Measurements from ENCODE around the gene IZUMO1.
A peak's percentile ranks its signal among the peaks of the same experiment; 100 is the strongest.

IZUMO1 gene

DNA sequence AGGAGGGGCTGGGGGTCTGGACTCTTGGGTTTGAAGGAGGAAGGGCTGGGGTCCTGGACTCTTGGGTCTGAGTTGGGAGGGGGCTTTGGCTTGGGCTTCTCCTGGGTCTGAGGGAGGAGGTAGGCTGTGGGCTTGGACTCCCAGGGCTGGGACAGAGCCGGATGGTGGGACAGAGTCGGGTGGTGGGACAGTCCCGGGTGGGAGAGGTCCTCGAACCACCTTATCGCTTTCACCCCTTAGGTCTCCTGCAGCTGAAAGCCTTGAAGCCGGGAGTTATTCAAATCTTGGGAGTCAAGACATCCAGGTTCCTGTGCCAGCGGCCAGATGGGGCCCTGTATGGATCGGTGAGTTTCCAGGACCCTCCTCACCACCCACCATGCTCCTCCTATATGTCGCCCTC lies 10.0 kb upstream of the IZUMO1 start:
- no peak for DNase-seq

DNA sequence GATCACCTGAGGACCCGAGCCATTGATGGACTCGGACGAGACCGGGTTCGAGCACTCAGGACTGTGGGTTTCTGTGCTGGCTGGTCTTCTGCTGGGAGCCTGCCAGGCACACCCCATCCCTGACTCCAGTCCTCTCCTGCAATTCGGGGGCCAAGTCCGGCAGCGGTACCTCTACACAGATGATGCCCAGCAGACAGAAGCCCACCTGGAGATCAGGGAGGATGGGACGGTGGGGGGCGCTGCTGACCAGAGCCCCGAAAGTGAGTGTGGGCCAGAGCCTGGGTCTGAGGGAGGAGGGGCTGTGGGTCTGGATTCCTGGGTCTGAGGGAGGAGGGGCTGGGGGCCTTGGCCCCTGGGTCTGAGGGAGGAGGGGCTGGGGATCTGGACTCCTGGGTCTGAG lies 9.5 kb upstream of the IZUMO1 start:
- no peak for DNase-seq

DNA sequence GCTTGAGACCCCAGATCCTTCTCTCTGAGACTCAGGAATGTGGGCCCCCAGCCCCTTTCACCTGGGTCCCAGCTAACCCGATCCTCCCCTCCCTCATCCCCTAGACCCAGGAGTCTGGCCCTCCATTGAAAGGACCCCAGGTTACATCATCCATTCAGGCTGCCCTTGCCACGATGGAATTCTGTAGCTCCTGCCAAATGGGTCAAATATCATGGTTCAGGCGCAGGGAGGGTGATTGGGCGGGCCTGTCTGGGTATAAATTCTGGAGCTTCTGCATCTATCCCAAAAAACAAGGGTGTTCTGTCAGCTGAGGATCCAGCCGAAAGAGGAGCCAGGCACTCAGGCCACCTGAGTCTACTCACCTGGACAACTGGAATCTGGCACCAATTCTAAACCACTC lies 9.1 kb upstream of the IZUMO1 start:
- no peak for DNase-seq

DNA sequence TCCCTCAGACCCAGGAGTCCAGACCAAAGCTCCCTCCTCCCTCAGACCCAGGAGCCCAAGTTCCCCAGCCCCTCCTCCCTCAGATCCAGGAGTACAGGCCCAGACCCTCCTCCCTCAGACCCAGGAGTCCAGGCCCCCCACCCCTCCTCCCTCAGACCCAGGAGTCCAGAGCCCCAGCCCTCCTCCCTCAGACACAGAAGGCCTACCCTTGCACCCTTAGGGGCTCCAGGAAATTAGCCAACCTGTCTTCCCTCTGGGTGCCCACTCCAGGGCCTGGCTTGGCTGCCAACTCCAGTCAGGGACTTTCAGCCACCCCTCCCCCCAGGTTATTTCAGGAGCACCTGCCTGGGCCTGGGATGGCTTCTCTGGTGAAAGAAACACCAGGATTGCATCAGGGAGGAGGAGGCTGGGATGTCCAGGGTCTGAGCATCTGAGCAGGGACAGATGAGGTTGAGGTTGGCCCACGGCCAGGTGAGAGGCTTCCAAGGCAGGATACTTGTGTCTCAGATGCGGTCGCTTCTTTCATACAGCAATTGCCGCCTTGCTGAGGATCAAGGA lies 8.5 kb upstream of the IZUMO1 start, which contains the start of gene FGF21:
Gene FGF21, plus strand, starts transcription at position 441 of the 558 bp plus-strand sequence. CDS start 713 bp downstream, outside the sequence.
- DNase-seq, result peak in 1 of 2 experiments; percentile 18

DNA sequence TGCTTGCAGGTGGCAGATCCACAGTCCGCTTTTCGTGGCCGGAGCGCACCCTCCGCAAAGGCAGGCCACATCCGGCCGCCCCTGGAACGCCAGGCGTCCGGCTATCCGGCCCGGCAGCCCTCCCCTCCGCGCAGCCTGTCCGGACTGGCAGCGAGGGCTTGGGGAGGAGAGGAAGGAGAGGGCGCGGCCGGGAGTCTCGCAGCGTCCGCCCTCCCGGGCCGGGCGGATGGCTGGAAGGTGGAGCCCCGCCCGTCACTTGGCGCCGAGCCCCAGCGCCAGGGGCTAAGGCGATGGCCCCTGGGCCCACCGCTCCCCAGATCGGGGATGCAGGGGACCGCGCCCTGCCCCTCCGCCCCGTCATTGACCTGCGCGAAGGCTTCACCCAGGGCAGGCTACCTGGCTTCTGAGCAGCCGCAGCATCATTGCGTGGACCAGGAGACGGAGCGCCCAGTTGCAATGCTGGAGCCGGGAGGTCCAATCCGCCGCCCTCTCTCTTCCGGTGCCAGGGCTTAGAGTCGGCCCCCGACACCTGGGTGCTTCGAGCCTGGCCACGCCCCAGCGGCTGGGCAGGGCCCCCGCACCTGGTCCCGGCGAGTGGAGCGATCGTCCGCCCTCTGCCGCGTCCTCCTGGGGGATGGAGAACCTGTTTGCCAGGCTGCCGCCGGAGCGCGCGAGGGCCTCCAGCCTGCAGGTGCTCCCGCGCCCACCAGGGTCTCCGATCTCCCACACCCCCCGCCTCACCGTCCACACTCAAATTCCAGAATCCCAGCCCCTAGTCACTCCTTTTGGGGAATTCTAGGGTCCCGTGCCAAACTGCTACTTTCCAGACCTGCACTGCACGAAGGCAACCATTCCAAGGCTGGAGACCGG lies 6.0 kb upstream of the IZUMO1 start, which contains the start of gene FUT1:
Gene FUT1, minus strand, starts transcription at position 146 of the 870 bp plus-strand sequence. CDS start 1,360 bp downstream, outside the sequence.
- DNase-seq, result peak; percentile 92 to 98

DNA sequence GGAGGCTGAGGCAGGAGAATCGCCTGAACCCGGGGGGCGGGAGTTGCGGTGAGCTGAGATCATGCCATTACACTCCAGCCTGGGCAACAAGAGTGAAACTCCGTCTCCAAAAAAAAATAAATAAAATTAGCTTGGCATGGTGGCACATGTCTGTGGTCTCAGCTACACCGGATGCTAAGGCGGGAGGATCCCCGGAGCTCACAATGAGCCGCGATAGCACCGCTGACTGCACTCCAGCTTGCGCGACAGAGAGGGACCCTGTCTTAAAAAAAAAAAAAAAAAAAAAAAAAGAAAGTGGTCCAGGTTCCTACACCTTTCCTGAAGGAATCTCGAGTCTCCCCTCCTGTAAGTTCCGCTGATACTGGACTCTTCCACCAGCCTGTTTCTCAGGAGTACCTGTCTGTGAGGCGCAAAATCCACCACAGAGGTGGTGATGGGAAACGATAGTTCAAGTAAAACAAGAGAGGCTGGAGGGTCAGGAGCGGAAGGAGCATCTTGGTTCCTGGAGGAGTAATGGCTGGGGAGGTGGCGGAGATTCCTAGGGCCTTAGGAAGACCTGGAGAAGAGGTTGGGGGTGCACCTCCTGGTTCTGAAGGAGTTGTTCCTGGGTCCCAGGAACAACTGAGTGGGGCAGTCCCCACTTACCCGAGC lies 5.3 kb upstream of the IZUMO1 start:
- DNase-seq, result peak in 1 of 2 experiments; percentile 38

DNA sequence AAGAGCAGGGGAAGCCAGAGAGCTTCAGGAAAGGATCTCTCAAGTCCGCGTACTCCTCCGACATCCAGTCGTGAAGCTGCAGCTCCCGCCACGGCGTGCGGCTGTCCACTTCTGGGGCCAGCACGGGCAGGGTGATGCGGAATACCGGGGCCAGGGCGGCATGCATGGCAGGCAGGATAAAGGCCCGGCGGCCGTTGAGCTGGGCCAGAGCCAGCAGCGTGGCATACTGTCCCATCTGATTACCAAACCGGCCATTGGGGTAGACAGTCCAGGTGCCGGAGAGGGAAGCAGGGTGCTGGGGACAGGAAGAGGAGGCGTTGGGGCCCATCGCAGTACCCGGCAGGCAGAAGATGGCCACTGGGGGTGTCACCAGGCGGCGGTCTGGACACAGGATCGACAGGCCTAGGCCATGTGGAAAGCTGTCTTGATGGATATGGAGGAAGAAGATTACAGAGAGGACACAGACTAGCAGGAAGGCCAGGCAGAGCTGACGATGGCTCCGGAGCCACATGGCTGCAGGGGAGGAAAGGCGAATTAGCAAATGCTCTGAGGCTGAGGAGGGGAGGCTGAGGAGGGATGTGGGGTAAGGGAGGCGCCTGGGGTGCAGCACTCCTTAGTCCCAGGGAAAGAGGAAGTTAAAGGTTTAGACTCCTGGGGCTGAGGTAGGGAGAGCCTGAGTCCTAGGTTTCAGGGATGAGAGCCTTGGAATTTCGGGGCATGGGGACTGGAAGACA lies 4.2 kb upstream of the IZUMO1 start:
- DNase-seq, result no peak

DNA sequence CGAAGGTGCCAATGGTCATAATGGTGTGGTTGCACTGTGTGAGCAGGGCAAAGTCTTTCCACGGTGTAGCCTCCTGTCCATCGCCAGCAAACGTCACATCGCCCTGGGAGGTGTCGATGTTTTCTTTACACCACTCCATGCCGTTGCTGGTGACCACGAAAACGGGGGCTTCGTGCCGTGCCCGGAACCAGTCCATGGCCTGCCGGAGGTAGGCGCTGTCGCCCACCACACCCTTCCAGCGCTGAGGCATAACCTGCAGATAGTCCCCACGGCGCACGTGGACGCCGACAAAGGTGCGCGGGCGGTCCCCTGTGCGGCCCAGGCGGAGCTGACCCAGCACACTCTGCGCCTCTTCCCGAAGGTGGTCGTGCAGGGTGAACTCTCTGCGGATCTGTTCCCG lies 3.6 kb upstream of the IZUMO1 start:
- no peak for DNase-seq

DNA sequence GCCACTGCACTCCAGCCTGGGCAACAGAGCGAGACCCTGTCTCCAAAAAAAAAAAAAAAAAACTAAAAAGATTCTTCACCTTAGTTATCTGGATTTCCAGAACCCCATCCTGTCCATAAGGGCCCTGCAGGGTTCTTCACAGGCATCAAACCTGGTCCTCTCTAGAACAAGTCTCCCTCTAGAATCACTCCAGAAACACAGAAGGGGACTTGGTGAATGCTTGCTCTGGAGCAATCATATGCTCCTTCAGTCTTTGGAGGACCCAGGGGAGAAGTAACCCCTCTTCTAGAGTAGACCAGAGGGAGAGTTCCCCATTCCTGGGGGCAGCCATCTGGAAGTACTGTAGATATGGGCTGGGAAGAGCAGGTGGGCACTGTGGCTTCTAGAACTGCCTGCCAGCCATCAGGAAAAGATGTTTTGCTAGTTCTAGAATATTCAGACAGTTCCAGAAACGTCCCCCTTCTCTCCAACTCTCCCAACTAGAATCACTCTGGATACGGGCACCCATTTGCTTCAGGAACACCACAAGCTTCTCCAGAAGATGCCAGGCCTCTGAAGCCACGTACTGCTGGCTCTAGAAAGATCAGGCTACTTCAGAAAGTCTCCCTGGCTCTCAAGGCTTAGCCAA lies 3.0 kb upstream of the IZUMO1 start:
- no peak for DNase-seq

DNA sequence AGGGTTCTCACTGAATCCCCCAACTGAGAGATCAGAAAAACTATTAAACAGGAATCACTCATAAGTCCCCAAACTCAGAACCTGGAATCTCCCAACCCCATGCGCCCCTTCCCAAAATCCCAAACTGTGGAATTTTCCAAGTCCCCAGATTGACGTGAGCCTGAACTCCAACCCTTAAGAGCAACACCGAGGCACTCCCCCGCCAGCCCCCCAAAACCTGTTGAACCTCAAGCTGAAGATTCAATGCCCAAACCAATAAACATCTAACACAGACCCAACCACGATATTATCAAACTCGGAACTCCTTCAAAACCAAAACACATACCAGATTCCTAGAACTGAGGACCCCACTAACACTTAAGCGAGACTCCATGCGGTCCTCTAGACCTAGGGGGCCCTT lies 599 bp downstream of the IZUMO1 start:
- no peak for DNase-seq

DNA sequence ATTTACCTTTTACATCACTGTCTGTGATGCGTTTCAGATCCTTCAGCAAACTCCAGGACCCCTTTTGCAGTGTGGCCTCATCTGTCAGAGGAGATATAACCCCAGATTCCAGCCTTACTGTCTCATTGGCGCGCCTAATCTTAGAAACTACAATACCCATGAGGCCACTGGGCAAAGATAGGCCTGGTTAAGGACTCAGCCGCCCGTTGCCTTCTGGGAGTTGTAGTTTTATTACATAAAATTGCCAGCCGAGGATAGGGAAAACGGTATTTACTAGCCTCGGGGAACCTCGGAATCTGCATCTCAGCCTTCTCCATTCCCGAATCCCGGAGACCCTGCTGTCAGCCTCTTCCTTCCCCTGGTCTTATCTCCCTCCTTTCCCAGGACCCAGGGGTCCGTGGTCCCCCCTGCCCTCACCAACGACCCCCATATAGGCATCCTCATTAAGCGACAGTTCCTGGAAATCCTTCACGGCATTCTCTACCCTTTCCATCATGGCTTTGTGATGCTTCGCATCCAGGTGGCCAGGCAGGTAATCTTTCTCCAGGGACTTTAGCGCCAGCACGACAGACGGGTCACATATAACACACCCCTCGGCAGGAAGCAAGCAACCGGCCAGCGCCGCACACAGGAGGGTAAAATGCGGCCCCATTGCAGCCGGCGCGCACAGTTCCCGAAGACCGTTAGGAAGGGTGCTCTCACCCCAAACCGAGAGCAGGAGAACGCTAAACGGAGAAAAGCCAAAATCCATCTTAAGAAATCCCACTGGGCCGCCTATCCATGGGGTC lies 1.3 kb downstream of the IZUMO1 start:
- DNase-seq, result peak; percentile 26 to 79

DNA sequence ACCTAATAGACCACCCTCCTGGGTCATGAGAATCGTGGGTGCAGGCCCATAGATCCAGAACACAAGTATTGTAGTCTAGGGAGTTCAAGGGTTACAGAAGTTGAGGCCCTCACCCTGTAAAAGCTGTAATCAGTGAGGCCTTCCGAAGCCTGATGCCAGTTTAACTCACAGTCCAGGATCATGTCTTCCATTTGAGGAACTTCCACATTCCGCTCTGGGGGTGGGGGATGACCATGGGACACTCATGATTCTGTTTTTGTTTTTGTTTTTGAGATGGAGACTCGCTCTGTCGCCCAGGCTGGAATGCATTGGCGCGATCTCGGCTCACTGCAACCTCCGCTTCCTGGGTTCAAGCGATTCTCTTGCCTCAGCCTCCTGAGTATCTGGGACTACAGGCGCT lies 4.6 kb downstream of the IZUMO1 start:
- DNase-seq, result no peak

DNA sequence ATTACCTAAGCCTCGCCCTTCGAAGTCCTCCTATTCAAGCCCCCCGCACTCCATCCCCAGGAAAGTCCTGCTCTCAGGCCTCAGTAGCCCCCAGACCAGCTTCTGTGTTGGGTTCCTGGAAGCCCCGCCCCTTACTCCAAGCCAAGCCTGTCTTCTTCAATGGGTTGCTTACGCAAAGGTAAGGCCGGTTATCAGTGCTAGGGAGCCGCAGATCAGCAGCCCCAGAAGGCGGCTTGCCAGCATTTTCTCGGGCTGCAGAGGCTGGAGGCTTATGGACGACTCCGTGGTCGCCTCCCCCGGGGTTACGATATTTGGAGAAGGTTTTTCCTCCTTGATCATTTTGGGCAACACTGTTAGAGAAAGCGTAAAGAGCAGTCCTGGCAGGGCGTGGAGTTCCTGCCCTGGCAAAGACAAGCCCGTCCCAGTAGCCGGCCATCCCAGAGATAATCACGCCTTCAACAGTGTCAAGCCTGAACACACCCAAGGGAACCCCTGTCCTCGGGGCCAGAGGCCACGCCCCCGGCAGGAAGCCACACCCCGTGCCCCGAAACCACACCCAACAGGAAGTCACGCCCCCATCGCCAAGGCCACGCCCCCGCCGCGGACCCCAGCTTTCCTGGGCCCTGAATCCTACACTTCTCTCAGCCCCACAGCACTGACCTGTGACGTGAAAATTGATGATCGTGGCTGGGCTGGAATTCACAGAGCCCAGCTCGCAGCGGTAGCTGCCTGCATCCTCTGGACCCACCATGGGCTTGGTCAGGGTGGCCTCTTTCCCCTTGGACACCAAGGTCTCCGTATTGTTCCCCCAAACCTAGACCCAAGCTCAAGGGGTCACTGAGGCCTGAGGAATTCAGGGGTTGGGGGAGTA lies 5.3 kb downstream of the IZUMO1 start:
- peak in 1 of 2 experiments; percentile 71 for DNase-seq

DNA sequence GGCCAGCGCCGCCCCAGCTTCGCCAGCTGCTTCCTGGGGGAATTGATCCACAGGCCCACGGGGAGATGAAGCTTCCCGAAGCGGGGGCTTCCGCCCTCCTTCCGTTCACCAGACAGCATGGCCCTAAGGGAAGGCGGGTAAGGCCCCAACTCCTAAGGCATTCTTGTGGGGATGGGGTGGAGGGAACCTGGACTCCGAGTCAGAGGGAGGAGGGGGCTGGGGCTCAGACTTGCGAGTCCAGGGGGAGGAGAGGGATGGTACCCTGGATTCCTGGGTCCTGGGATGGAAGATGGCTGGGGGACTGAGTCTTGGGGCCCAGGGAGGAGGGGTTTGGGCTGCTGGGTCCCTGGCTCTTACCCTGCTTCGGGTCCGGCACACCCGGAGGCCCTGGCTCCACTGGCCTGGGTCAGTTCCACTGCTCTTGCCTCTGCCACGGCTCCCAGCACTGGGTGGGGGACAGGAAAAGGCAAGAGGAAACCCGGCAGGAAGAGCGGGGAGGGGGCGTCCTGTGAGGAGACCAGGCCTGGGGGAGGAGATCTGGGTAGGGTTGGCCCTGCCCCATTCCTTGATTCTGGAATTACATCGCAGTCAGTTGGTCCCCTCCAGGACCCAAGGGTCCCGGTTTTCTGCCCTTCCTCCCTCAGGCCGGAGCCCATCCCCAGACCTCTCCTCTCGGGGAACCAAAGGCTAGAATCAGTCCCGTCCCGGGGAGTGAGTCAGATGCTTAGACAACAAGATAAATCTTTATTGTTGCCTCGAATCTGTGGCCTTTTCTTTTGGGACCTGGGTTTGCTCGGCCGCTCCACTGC lies 6.3 kb downstream of the IZUMO1 start, which contains the start of gene RASIP1:
Gene RASIP1, minus strand, starts transcription at position 447 of the 809 bp plus-strand sequence. Its CDS starts 328 bp downstream, at position 119.
- DNase-seq, result no peak

DNA sequence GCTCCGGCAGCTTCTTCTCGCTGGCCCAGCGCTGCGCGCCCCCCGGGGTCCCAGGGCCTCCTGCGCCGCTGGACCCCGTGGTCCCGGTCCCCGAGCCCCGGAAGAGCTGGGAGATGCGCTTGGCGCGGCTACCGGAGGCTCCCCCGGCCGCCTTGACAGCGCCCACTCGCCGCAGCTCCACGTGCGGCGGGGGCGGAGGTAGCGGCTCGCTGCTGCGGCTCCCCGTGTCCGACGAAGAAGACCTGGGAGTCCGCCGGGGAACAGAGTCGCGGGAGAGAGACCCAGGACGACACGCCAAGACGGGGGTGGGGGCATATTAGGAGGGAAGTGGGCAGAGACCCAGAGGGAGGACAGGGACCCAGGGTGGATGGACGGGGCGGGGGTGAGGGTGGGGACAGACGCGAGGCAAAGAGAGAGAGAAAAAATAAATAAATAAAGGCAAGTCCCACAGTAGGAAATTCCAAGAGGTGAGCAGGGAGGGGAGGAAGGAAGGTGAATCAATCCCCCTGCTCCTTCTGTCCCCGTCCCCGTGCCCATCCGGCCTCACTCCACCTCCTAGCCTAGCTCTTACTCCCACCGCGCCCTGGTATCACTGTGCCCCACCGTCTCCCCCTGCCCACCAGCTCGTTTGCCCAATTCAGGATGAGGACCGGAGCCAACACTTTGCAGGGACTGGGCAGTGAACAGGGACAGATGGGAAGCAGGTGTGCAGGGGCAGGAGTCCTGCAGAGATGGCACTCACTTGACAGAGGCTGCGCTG lies 7.1 kb downstream of the IZUMO1 start:
- peak in 1 of 2 experiments; percentile 35 for DNase-seq

DNA sequence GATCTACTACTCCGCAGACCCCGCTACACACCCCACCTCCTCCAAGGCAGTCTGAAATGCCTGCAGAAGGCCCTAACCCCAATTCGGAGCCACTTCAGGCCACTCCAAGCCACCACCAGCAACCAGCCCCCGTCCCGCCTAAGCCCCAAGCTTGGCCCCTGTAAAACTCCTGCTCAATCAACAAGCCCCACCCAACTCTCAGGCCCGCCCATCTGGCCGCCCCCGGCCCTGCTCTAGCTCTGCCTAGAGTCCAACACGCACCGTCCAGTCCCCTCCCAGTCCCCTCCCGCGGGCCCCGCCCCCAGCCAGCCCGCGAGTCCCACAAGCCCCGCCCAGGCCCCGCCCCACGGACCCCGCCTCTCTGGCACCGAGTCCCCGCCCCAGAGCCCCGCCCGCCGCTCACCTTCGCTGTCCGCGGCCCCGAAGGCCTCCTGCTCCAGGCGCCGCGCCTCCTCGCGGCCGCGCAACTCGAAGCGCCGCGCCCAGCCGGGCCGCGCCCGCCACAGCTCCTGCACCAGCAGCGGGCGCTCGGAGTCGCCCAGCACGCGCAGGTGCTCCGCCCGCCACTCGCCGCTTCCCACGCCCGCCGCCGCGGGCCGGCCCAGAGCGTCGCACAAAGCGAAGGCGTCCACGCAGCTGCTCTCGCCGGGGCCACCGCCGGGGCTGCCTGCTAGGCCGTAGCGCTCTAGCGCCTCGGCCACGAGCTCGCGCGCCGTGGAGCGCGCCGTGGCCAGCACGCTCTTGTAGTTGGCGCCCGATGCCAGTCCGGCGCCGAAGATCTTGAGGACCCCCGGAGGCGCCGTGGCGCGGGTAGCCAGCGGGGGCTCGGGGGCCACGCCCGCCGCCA lies 7.9 kb downstream of the IZUMO1 start:
- peak; percentile 75 to 96 for DNase-seq

DNA sequence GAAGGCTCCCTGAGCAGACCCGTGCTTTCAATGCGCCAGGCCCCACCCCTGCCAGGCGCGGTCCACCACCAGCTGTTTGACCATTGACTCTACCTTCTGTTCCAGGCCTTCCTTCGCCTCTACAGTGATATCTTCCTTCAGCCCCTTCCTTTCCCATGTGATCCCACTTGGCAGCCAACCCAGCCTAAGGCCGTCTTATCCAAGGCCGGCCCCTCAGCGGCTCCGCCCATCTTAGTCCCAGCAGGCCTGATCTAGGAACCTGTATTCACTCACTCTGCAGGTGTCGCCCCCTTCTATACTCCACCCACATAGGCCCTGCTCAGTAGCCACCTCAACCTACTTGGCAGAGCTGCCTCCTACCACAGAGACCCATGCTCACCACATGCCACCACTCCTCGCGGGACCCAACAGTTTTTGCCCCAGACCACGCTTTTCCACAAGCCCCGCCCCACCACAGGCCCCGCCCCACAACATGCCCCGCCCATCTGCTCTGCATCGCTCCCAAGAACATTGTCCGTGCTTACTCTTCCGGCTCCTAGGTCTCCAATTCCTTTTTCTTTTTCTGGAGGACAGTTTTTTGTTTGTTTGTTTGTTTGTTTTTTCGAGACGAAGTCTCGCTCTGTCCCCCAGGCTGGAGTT lies 9.2 kb downstream of the IZUMO1 start:
- DNase-seq, result peak in 1 of 2 experiments; percentile 28
